AML-193 (cell line): ENCODE results near the gene MMP11.

Experiments used
- DNase-seq, 2 experiments: peaks; one replicate each; lab custom pipeline; 2025; lab: John Stamatoyannopoulos, UW

MMP11 gene

GRCh38 chr22:23831261-23831660 lies 58.6 kb downstream of the MMP11 start:
- no peak for DNase-seq

- DNase-seq = no peak
Measured at GRCh38 chr22:23831781-23832180, 59.1 kb downstream of the MMP11 start.

GRCh38 chr22:23832226-23833016 lies 59.8 kb downstream of the MMP11 start:
- DNase-seq = no peak

- DNase-seq = no peak
Measured at GRCh38 chr22:23833017-23833751, 60.5 kb downstream of the MMP11 start.
